Measurements from ENCODE around the gene ZNF37A.

The ZNF37A gene

DNA sequence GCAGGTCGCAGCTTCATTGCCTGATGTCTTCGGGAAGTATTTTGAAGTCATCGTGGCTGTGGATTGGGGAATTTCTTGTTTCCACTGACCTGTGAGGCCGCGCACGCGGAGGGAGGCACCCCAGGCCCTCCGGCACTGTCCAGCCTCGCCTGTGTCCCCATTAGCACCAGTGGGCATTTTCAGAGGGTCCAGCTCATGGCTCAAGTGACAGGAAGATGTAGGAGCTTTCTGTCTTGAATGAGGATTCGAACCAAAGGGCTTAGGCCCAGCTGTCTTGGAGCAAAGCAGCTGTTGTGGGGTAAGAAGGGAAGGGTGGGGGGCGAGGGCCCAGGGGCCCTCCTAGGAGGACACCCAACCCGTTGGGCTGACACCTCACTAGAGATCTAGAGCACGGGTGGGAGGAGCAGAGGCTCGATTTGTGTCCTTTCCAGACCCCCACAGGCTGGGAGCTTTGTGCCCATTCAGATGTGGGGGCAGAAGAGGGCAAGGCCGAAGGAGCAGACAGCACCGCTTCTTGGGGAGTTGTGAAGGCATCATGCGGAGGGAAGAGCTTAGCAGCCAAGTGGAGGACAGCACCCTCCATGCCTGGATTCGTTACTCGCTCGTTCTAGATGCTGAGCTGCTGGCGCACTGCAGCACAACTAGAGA is 914 bp downstream of the ZNF37A start:
- POLR2A ChIA-PET = interaction anchor here (3.2 kb wide), 1 partner anchor 85 kb away, joined by 8 read pairs; the partner anchor contains the start of gene ZNF33A
- TF ChIP-seq SUZ12 (IDR thresholded peaks at IDR 0.05) (no peak), BHLHE40 (IDR thresholded peaks at IDR 0.05; ENCODE audit: borderline replicate concordance) (no peak), TARDBP (IDR thresholded peaks at IDR 0.05) (no peak)
- DNase-seq (ENCODE audit: extremely low spot score) = peak; percentile 3
- CTCF ChIA-PET = no interaction called here

DNA sequence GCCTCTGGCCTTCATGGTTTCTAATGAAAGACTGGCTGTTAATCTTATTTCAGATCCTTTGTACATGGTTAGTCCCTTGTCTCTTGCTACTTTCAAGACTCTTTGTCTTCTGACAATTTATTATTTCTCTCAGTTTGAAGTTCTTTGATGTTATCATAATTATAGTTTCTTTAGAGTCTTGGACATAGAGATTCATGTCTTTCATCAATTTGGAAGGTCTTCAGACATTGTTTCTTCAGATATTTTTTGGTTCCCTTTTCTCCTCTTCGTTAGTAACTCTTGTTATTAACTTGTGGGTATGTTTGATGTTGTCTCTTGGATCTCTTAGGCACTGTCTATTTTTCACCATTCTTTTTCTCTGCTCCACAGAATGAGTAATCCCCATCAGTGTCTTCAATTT is 8.7 kb downstream of the ZNF37A start:
- no peak for TF ChIP-seq SUZ12 (IDR thresholded peaks at IDR 0.05)
- no peak for TF ChIP-seq BHLHE40 (IDR thresholded peaks at IDR 0.05; ENCODE audit: borderline replicate concordance)
- TF ChIP-seq ARNT (IDR thresholded peaks at IDR 0.05) = no peak
- no peak for TF ChIP-seq HDGF (IDR thresholded peaks at IDR 0.05; ENCODE audit: borderline replicate concordance)
- no peak for TF ChIP-seq LEF1 (IDR thresholded peaks at IDR 0.05; ENCODE audit: borderline replicate concordance)
- no peak for TF ChIP-seq FOXK2 (IDR thresholded peaks at IDR 0.05)
- no peak for TF ChIP-seq SP1 (IDR thresholded peaks at IDR 0.05)
- no peak for TF ChIP-seq FOXM1 (IDR thresholded peaks at IDR 0.05; ENCODE audit: borderline replicate concordance)
- no peak for TF ChIP-seq CTBP1 (IDR thresholded peaks at IDR 0.05; ENCODE audit: borderline replicate concordance)
- TF ChIP-seq FOXA1 (IDR thresholded peaks at IDR 0.05) = no peak
- TF ChIP-seq L3MBTL2 (conservative IDR thresholded peaks at IDR 0.05) = no peak
- TF ChIP-seq TARDBP (IDR thresholded peaks at IDR 0.05) = no peak
- no peak for TF ChIP-seq PKNOX1 (IDR thresholded peaks at IDR 0.05)
- no peak for DNase-seq (ENCODE audit: extremely low spot score)
- ChIA-PET CTCF (no interaction called here), POLR2A (no interaction called here)

DNA sequence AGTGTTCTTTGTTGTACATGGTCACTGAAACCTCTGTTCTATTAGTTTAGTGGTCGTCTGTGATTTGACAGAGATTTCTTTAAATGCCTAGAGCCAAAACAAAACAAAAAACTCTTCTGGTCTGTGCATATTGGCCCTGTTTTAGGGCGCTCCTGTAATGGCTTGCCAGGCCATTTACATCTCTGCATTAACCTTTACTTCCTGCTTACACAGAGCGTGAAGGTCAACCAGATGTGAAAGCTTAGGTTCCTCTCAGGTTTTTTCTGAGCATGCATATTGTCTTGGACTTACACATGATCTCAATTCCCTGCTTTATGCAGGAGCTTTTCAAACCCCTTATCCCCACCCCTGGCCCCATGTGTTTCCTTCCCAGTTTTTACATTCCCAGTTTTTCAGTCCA is 9.6 kb downstream of the ZNF37A start:
- TF ChIP-seq FOXM1 (IDR thresholded peaks at IDR 0.05; ENCODE audit: borderline replicate concordance) = no peak
- no peak for TF ChIP-seq ARNT (IDR thresholded peaks at IDR 0.05)
- TF ChIP-seq HDGF (IDR thresholded peaks at IDR 0.05; ENCODE audit: borderline replicate concordance) = no peak
- TF ChIP-seq PKNOX1 (IDR thresholded peaks at IDR 0.05) = no peak
- no peak for TF ChIP-seq FOXA1 (IDR thresholded peaks at IDR 0.05)
- no peak for TF ChIP-seq NFRKB (IDR thresholded peaks at IDR 0.05)
- no peak for TF ChIP-seq SUZ12 (IDR thresholded peaks at IDR 0.05)
- no peak for TF ChIP-seq FOXK2 (IDR thresholded peaks at IDR 0.05)
- no peak for TF ChIP-seq L3MBTL2 (conservative IDR thresholded peaks at IDR 0.05)
- TF ChIP-seq ZNF384 (IDR thresholded peaks at IDR 0.05) = no peak
- TF ChIP-seq SP1 (IDR thresholded peaks at IDR 0.05) = no peak
- no peak for TF ChIP-seq ELF4 (IDR thresholded peaks at IDR 0.05)
- no peak for TF ChIP-seq CTBP1 (IDR thresholded peaks at IDR 0.05; ENCODE audit: borderline replicate concordance)
- TF ChIP-seq TARDBP (IDR thresholded peaks at IDR 0.05) = no peak
- TF ChIP-seq LEF1 (IDR thresholded peaks at IDR 0.05; ENCODE audit: borderline replicate concordance) = no peak
- no peak for DNase-seq (ENCODE audit: extremely low spot score)
- ChIA-PET POLR2A (no interaction called here), CTCF (no interaction called here)

DNA sequence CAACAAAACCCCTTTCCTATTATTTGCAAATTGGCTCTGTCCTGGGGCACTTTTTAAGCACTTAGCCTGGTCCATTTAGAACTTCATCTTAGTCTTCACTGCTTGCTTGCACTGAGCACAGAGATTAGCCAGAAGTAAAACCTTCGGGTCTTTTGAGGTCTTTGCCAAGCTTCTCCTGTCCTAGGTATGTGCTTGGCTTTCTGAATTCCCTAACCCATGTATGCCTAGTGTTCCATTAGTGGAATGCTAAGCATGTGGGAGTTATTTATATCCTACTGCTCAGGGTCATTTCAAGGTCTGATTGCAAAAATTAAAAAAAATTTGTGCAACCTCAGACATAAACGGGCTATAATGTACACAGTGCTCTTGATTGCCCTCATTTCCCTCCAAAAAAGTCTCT is 18.0 kb downstream of the ZNF37A start:
- CTCF ChIA-PET = no interaction called here
- DNase-seq (ENCODE audit: extremely low spot score) = no peak
- POLR2A ChIA-PET = no interaction called here
- no peak for TF ChIP-seq ARNT (IDR thresholded peaks at IDR 0.05)

- ChIA-PET POLR2A (no interaction called here), CTCF (no interaction called here)
- DNase-seq (ENCODE audit: extremely low spot score) = no peak
- TF ChIP-seq NFRKB (IDR thresholded peaks at IDR 0.05) = no peak
- no peak for TF ChIP-seq ARNT (IDR thresholded peaks at IDR 0.05)
- TF ChIP-seq FOXA1 (IDR thresholded peaks at IDR 0.05) = no peak
- TF ChIP-seq ELF4 (IDR thresholded peaks at IDR 0.05) = no peak
- TF ChIP-seq ZNF384 (IDR thresholded peaks at IDR 0.05) = no peak
- TF ChIP-seq SP1 (IDR thresholded peaks at IDR 0.05) = no peak
- TF ChIP-seq PKNOX1 (IDR thresholded peaks at IDR 0.05) = no peak
- no peak for TF ChIP-seq FOXK2 (IDR thresholded peaks at IDR 0.05)
- TF ChIP-seq FOXM1 (IDR thresholded peaks at IDR 0.05; ENCODE audit: borderline replicate concordance) = no peak
- no peak for TF ChIP-seq LEF1 (IDR thresholded peaks at IDR 0.05; ENCODE audit: borderline replicate concordance)
- no peak for TF ChIP-seq BHLHE40 (IDR thresholded peaks at IDR 0.05; ENCODE audit: borderline replicate concordance)
- no peak for TF ChIP-seq TARDBP (IDR thresholded peaks at IDR 0.05)
- no peak for TF ChIP-seq L3MBTL2 (conservative IDR thresholded peaks at IDR 0.05)
- TF ChIP-seq HDGF (IDR thresholded peaks at IDR 0.05; ENCODE audit: borderline replicate concordance) = no peak
These were observed 24.1 kb downstream of the ZNF37A start for GRCh38 chr10:38118072-38118807.

DNA sequence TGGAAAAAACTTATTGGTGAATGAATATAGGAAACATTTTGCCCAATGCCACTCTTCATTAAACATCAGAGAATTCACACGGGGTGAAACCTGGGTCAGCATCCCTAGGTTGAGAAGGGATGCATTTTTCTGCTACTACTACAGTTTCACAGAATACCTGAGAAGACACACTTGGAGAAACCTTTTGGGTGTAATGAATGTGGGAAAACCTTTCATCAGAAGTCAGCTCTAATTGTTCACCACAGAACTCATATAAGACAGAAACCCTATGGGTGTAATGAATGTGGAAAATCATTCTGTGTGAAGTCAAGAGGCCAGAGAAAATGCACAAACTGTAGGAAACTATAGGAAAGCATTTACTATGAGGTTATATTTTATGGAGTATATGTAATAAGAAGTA is 24.9 kb downstream of the ZNF37A start:
- CTCF ChIA-PET = no interaction called here
- DNase-seq (ENCODE audit: extremely low spot score) = no peak
- TF ChIP-seq FOXM1 (IDR thresholded peaks at IDR 0.05; ENCODE audit: borderline replicate concordance) (no peak), FOXK2 (IDR thresholded peaks at IDR 0.05) (no peak), FOXA1 (IDR thresholded peaks at IDR 0.05) (no peak), CTBP1 (IDR thresholded peaks at IDR 0.05; ENCODE audit: borderline replicate concordance) (no peak), LEF1 (IDR thresholded peaks at IDR 0.05; ENCODE audit: borderline replicate concordance) (no peak), SUZ12 (IDR thresholded peaks at IDR 0.05) (no peak), PKNOX1 (IDR thresholded peaks at IDR 0.05) (no peak), NFRKB (IDR thresholded peaks at IDR 0.05) (no peak), BHLHE40 (IDR thresholded peaks at IDR 0.05; ENCODE audit: borderline replicate concordance) (no peak), TARDBP (IDR thresholded peaks at IDR 0.05) (no peak), SP1 (IDR thresholded peaks at IDR 0.05) (no peak)
- POLR2A ChIA-PET = no interaction called here
